Kidney (tissue), 14 donors: Measurements from ENCODE around the gene MACROD2. TPM values are rescaled to one million over a fixed set of nuclear protein-coding genes. Genes with fewer than 3 reads are reported as not detected.
"Not testable (repeated sequence)": the region's sequence is repeated elsewhere in the genome, so short reads cannot be mapped to it uniquely, and the experiment has no call there.

ENCODE experiments used
- DNase-seq, 5 donors: peaks; one replicate each; pipeline ENCODE4 v3.0.0-alpha.2; 2013 to 2020
- FAIRE-seq: peaks from 2 replicates; lab custom pipeline; 2012; peaks lifted over from hg19 to GRCh38; lab: Jason Lieb, UNC
- H3K27ac ChIP-seq, 2 donors: one replicate each; pipeline ENCODE4 v1.7.0; 2013; ENCODE audit warnings: low read depth in 2 of 2, low read length in 2 of 2, inconsistent platforms in 1 of 2
- H3K27me3 ChIP-seq: one replicate; pipeline ENCODE4 v1.7.1; 2013; ENCODE audit warnings: low read length, inconsistent platforms; ENCODE audit not compliant: control insufficient read depth, insufficient read depth
- H3K36me3 ChIP-seq, 3 donors: one replicate each; pipeline versions ENCODE4 v1.7.0 to v1.7.1; 2013; ENCODE audit warnings: low read length in 3 of 3, control low read depth in 1 of 3, inconsistent platforms in 1 of 3; ENCODE audit not compliant: insufficient read depth in 3 of 3, control insufficient read depth in 2 of 3
- H3K4me1 ChIP-seq, 3 donors: one replicate each; pipeline versions ENCODE4 v1.7.0 to v1.7.1; 2013; ENCODE audit warnings: low read length in 3 of 3, inconsistent platforms in 1 of 3, low read depth in 1 of 3; ENCODE audit not compliant: control insufficient read depth in 2 of 3, insufficient read depth in 2 of 3
- H3K4me3 ChIP-seq, 3 donors: one replicate each; pipeline versions ENCODE4 v1.7.0 to v1.8.1; 2013; ENCODE audit warnings: low read length in 3 of 3, control low read depth in 1 of 3, inconsistent platforms in 1 of 3
- H3K9ac ChIP-seq, 3 donors: one replicate each; pipeline versions ENCODE4 v1.7.0 to v1.7.1; 2013; ENCODE audit warnings: low read length in 3 of 3, control low read depth in 1 of 3, inconsistent platforms in 1 of 3
- H3K9me3 ChIP-seq, 3 donors: one replicate each; pipeline versions ENCODE4 v1.7.0 to v1.7.1; 2013; ENCODE audit warnings: low read length in 3 of 3, control low read depth in 1 of 3, inconsistent platforms in 1 of 3; ENCODE audit not compliant: control insufficient read depth in 2 of 3, insufficient read depth in 1 of 3
- intact Hi-C: fragments of 100-400 bp; cut with DNase I; formaldehyde crosslinking; loops from one replicate; pipeline ENCODE4 v1.11.1; 2022
- polyA plus RNA-seq: library from polyadenylated mRNA; stranded (reverse); fragments of 350-450 nt; fragmentation: Illumina TruSeq; extraction: RNeasy Lipid Tissue Mini Kit (QIAGEN cat#74804); gene quantifications from one replicate; pipeline ENCODE4 v1.2.3, GENCODE V29; 2014; ENCODE audit warnings: low read depth, low replicate concordance; ENCODE audit not compliant: insufficient read depth
- total RNA-seq: library from RNA; stranded (reverse); fragmentation: NEBNext Ultra II Directional; extraction: Animal tissue kit (Norgen Biotek cat#: 25700); gene quantifications from one replicate; pipeline ENCODE4 v1.2.1, GENCODE V29; 2021
- TF ChIP-seq, protein P1 (sequence below): IDR thresholded peaks from 3 replicates; pipeline ENCODE4 v1.5.1; 2012; ENCODE audit warnings: mild to moderate bottlenecking, moderate library complexity, borderline replicate concordance; ENCODE audit not compliant: insufficient read depth; ENCODE audit errors: extremely low read depth
- donor health status: control.
- donor health status: control.
- donor health status: control.
- donor health status: control.
- donor health status: control.
- donor health status: DM: yes; HTN: yes; CAD: no.
- donor health status: Normal renal cell carcinoma (clear cell type).

The MACROD2 gene
- total and polyA plus RNA-seq, 2 donors from 2014 or later: 3.0 to 10.0 TPM

DNA sequence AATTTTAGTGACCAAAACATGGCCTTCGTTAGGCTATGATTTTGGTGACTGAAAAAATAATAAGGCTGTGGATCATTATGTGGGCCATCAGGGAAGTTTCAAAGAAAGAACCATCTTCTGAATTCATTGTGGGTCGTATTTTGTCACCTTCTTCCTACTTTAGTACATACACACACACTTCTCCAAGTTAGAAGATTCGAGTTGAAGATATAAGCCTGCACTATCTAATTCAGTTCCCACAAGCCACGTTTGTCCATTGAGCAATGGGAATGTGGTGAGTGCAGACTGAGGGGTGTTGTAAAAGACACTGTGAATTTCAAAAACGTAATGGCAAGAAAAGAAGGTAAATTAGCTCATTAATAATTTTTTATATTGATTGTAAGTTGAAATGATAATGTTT is 1812.0 kb downstream of the MACROD2 start:
- intact Hi-C loops: no loop called here
- TF ChIP-seq, protein P1, sequence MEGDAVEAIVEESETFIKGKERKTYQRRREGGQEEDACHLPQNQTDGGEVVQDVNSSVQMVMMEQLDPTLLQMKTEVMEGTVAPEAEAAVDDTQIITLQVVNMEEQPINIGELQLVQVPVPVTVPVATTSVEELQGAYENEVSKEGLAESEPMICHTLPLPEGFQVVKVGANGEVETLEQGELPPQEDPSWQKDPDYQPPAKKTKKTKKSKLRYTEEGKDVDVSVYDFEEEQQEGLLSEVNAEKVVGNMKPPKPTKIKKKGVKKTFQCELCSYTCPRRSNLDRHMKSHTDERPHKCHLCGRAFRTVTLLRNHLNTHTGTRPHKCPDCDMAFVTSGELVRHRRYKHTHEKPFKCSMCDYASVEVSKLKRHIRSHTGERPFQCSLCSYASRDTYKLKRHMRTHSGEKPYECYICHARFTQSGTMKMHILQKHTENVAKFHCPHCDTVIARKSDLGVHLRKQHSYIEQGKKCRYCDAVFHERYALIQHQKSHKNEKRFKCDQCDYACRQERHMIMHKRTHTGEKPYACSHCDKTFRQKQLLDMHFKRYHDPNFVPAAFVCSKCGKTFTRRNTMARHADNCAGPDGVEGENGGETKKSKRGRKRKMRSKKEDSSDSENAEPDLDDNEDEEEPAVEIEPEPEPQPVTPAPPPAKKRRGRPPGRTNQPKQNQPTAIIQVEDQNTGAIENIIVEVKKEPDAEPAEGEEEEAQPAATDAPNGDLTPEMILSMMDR: no peak
- no peak for FAIRE-seq
- Histone ChIP-seq H3K4me1 (no peaks in the 10 kb centered on the region), H3K36me3 (no peaks in the 10 kb centered on the region), H3K27ac (no peak overlapping the region), H3K4me3 (no peak overlapping the region), H3K9me3 (no peaks in the 10 kb centered on the region), H3K9ac (no peak overlapping the region), H3K27me3 (no peaks in the 10 kb centered on the region)
- DNase-seq: no peak

DNA sequence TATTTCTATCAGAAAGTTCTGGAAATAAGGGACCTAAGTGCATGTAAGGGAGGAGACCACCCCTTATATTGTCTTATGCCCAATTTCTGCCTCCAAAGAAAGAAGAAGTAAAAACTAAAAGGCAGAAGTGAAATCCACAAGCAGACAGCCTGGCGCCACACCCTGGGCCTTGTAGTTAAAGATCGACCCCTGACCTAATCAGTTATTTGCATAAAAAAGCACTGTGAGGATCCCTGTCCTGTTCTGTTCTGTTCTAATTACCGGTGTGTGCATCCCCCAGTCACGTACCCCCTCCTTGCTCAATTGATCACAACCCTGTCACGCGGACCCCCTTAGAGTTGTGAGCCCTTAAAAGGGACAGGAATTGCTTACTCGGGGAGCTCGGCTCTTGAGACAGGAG is 1812.5 kb downstream of the MACROD2 start:
- H3K36me3 ChIP-seq, FAIRE-seq, H3K9ac ChIP-seq, DNase-seq, H3K9me3 ChIP-seq, intact Hi-C loops, H3K27ac ChIP-seq, H3K4me3 ChIP-seq, H3K27me3 ChIP-seq, H3K4me1 ChIP-seq: not testable (repeated sequence)

DNA sequence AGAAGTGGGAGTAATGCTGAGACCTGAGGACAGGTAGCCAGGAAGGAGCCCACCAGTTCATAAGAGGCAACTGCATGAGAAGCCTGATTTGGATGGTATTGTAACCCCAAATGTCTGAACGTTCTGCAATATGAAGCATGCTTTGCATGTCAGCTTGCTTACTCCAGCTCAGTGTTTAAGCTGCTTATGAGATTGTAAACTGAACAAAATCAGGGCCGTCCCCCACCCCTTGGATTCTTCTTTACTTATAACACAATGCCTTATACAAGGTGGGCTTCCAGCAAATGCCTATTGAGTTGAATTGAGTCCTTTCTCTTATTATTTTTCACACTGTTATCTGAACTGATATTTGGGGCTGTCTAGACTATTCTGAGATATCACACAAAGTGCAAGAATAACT is 1816.6 kb downstream of the MACROD2 start:
- DNase-seq: no peak
- FAIRE-seq: no peak

DNA sequence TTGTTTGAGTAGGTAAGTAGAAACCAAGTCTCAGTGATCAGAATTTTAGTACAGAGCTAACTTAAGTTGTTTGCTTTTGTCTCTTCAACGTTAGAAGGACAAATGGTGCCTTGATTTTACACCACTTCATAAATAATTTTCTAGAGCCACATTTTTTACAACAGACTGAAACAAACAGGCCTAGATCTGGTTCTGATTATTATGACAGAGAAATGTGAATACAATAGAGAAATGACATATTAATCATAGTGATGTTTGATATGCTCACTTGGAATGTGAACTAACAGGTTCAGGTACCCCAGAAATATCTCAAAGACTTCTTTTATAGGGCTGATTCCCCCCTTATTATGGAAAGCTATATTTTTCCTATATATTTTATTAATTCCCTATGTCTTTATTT is 1817.4 kb downstream of the MACROD2 start:
- Histone ChIP-seq H3K36me3 (no peaks in the 10 kb centered on the region), H3K27me3 (no peaks in the 10 kb centered on the region), H3K27ac (no peak overlapping the region), H3K9me3 (no peaks in the 10 kb centered on the region), H3K4me3 (no peak overlapping the region), H3K4me1 (no peaks in the 10 kb centered on the region), H3K9ac (no peak overlapping the region)
- no peak for DNase-seq
- TF ChIP-seq, protein P1: no peak
- no peak for FAIRE-seq
- intact Hi-C loops: no loop called here

More for the DNA sequence above, 1816.6 kb downstream of the MACROD2 start:
- no peaks in the 10 kb centered on the region for H3K27me3 ChIP-seq
- TF ChIP-seq, protein P1: no peak
- intact Hi-C loops: no loop called here
- no peak overlapping the region for H3K27ac ChIP-seq
- no peaks in the 10 kb centered on the region for H3K9me3 ChIP-seq
- no peaks in the 10 kb centered on the region for H3K4me1 ChIP-seq
- H3K4me3 ChIP-seq: no peak overlapping the region
- H3K9ac ChIP-seq: no peak overlapping the region
- H3K36me3 ChIP-seq: no peaks in the 10 kb centered on the region
